Effector CD4-positive, alpha-beta T cell (primary cell): ENCODE results near the gene MYL1.

Experiments used
- DNase-seq: peaks from one replicate; pipeline ENCODE4 v3.0.0-alpha.2; 2020

The MYL1 gene

GRCh38 chr2:210264282-210264681, 50.7 kb downstream of the MYL1 start:
- no peak for DNase-seq

- no peak for DNase-seq
Measured at GRCh38 chr2:210263841-210264240, 51.1 kb downstream of the MYL1 start.

GRCh38 chr2:210262036-210262435, 52.9 kb downstream of the MYL1 start:
- no peak for DNase-seq

- no peak for DNase-seq
Measured at GRCh38 chr2:210259687-210260086, 55.3 kb downstream of the MYL1 start.

- DNase-seq, result no peak
Measured at GRCh38 chr2:210252699-210253606, 62.0 kb downstream of the MYL1 start.

- no peak for DNase-seq
Measured at GRCh38 chr2:210250622-210251021, 64.4 kb downstream of the MYL1 start.
